Tongue (tissue), 2 donors: ENCODE measurements around the gene SFT2D2. TPM values are rescaled to one million over a fixed set of nuclear protein-coding genes. Genes with fewer than 3 reads are reported as not detected.
A peak's percentile ranks its signal among the peaks of the same experiment; 100 is the strongest.
"Not testable (repeated sequence)": the region's sequence is repeated elsewhere in the genome, so short reads cannot be mapped to it uniquely, and the experiment has no call there.

ENCODE experiments used
- DNase-seq: peaks from one replicate; pipeline ENCODE4 v3.0.0-alpha.2; 2015
- total RNA-seq: library from RNA; depleted of rRNA; stranded (reverse); fragments of >200 nt; gene quantifications from one replicate; pipeline ENCODE4 v1.2.3, GENCODE V29; 2014

SFT2D2 gene
- total RNA-seq, result 40.3 TPM

DNA sequence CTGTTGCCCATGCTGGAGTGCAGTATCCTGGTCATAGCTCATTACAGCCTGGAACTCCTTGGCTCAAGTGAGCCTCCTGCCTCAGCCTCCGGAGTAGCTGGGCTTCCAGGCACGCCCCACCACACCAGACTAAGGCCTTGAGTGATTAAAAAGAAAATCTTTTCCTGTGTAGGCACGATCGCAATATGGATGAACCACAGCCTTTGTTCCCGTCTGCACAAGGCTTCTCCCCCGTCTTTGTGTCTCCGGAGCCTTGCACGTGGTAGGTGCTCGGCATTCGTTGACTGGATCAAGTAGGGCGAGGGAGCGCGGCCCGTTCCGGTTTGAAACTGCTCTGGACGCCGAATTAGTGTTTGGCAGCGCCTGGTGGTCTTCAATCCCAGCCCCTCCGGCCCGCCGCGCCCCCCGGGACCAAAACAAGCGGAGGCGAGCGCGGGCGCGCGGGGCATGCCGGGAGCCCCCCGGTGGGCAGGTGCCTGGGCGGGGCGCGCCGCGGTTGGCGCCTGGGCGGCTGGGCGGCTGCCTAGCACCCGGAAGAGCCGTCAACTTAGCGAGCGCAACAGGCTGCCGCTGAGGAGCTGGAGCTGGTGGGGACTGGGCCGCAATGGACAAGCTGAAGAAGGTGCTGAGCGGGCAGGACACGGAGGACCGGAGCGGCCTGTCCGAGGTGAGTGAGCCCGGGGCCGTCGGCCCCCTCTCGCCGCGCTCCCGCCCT is at the start of gene SFT2D2:
Gene SFT2D2, plus strand, starts transcription at position 529 of the 715 bp plus-strand sequence. Its CDS starts 76 bp downstream, at position 605.
- peak; percentile 90 for DNase-seq

DNA sequence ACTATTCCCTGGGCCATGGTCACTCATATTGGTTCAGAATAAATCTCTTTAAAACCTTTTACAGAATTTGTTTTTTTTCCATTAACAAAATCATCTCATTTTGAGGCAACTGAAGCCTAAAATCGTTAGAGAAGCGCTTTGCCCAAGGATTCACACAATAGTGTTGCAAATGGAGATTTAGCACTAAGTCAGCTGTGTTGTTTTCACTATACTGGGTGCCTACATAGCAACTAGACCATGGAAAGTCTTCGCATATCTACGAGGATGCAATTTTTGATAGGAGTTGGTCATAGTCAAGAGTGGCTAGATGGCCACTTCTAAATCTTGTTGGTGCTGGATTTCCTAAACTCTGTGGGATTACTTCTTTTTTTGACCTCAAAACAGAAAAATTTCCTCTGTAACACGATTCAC is 47.6 kb upstream of the SFT2D2 start:
- no peak for DNase-seq

DNA sequence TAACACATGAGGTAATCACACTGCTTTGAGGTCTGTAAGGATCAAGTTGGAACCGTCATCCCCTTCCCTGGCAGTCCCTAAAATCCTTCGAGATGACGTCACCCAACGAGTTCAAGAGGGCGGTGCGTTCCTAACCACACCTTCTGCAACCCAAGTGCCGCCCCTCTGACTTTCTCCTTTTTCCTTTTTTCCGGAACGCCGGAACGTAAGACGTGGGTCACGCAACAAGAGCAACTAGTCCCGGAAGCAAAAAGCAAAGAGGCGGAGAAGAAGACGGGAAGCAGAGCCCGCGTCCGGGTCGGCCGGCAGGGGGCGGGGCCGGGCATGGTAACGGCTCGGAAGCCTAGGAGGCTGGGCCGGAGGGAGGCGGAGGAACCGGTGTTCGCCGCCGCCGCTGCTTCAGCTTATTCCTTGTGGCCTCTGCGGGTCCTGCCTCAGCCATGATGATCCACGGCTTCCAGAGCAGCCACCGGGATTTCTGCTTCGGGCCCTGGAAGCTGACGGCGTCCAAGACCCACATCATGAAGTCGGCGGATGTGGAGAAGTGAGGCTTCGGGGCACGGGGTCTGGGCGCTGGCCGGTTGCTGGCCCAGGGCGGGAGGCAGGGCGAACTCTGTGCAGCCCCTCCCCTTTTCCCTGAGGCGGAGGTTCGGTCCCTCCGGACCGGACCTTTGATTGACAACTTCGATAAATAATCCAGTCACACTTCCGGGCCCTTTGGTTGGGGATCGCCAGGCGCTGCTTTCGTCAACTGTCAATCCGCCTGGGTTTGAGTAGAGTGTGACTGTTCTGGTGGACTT is 47.0 kb upstream of the SFT2D2 start, which contains the start of gene TIPRL:
Gene TIPRL, plus strand, starts transcription at position 325 of the 800 bp plus-strand sequence. Its CDS starts 116 bp downstream, at position 441.
- DNase-seq, result peak; percentile 99

DNA sequence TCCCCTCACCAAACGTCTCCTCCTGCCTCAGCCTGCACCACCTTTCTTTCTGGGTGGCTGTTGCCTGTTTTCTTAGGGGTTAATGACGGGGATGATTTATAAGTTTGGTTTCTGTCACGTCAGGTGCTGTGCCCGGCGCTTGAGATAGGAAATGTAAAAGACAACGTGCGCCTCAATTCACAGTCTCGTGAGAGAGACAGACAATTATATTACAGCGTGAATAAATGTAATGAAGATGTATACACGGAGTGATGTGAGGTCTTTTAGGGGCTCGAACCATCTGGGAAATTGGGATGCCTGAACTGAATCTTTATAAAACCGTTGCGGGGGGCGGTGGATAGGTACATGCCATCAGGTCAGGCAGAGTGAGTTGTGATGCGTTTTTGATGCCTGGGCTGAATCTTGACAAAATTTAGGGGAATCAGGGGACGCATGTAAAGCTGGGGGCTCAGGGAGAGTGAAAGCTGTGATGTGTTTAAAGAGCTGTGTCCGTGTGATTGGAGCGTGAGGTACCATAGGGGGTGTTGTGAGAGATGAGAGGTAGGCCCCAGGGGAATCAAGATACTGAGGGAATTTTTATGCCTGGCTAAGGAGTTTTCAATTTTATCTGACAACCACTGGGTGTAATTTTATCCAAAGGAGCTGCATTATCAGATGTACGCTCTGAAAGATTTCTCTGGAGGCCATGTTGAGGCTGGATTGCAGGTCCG is 46.2 kb upstream of the SFT2D2 start:
- DNase-seq, result peak; percentile 34

DNA sequence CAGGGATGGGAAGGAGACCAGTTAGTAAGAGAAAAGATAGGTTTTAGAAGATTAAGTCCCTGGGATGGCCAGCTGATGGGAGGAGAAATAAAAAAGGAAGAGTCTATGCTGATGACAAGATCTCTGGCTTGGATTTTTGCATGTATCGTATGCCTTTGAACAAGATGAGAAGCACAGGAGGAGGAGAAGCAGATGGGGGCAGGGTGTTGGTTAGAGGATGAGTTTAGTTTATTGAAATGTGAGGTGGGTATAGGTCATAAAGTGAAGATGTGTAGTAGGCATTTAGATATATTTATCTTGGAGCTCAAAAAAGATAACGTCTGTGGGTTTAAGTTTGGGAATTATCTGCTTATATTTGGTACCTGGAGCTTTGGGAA is 45.7 kb upstream of the SFT2D2 start:
- no peak for DNase-seq

DNA sequence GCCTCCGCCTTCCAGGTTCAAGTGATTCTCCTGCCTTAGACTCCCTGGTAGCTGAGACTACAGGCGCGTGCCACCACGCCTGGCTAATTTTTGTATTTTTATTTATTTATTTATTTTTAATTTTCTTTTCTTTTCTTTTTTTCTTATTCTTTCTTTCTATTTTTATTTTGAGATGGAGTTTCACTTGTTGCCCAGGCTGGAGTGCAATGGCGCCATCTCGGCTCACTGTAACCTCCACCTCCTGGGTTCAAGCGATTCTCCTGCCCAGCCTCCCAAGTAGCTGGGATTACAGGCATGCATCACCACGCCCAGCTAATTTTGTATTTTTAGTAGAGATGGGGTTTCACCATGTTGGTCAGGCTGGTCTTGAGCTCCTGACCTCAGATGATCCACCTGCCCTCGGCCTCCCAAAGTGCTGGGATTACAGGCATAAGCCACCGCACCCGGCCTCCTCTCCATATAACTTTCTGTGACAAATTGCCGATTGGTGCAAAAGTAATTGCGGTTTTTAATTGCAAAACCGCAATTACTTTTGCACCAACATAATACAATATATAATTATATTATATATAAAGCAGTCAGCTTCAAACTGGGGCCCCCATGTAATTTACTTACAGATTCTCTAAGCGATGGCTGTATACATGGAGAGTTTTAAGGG is 44.6 kb upstream of the SFT2D2 start:
- DNase-seq, result not testable (repeated sequence)

DNA sequence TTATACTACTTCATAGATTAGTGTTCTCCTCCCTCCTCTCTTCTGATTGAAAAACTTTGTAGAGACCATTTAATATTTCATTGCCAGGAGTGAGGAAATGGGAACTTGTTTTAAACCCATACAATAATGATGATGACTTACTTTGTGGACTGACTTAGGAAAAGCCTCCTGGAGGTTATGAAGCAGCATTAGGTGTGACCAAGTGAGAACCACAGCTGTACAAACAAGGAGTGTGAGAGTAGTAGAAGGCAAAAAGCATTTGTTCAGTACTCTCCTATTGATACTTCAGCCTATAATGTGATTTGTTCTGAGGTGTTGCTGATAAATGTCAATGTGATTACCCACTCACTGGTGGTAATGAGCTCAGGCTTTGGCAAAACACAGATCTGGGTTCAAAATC is 38.6 kb upstream of the SFT2D2 start:
- no peak for DNase-seq

DNA sequence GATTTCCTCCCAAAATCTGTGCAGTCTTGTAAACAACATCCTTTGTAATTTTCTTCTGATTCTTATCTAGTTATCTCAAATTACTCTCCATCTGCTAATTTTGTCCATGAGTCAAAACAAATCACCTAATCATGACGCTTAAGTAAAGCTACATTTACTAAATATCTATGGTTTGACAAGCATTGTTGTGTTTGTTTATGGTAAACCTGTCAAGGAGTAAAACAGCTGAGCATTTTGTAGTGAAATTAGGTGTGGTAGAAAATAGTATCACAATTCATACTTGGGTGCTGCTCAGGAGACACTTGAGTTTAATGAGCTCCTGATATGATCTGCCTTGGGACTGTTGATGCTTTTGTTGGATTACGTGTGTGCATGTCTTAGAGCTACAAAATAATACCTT is 35.4 kb upstream of the SFT2D2 start:
- no peak for DNase-seq

DNA sequence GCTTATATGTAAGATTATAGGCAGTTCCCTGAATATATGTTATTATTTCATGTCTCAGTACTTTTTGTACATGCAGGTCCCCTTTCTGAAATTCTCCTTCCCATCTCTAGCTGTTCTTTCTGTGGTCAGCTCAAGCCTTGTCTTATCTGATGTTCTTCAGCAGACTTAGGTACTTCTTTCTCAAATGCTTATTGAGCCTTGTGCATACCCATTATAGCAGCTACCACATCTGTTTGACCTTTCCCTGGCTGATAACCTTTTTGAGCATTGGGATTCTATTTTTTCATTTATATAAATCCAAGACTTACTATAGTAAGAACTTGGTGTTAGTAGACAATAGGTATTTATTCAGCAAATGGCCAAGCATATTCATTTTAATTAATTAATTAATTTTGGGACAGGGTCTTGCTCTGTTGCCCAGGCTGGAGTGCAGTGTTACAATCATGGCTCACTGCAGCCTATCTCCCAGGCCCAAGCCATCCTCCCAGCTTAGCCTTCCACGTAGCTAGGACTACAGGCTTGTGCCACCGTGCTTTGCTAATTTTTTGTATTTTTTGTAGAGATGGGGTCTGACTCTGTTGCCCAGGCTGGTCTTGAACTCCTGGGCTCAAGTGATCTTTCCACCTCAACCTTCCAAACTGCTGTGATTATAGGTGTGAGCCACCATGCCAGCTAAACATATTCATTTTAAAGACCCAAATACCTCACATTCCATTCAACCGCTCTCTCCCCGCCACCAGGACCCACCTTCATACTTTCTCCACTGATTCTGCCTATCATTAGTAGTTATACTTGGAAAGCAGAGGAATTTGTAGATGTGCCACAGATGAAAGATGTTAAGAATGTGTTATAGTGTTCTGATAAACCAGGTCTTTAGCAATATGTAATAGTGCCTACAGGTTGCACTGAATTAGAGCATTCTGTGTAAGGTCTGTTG is 30.3 kb upstream of the SFT2D2 start:
- DNase-seq, result no peak

DNA sequence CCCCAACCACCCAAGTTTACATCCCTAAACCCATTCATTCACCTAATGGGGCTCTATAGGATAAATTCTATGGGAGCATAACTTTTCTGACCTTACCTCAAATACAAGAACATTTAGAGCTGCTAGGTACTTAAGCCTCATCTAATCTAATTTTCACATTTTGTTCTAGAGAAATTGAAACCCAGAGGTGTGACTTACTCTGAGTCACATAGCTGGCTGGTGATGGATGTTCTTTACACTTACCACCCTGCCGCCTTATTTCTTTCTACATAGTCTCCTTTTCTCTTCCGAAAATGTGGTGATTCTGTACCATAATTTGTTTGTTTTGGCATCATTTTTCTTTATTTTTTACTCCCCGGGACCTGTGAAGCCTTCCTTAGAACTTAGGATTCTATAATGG is 26.7 kb upstream of the SFT2D2 start:
- DNase-seq, result no peak

DNA sequence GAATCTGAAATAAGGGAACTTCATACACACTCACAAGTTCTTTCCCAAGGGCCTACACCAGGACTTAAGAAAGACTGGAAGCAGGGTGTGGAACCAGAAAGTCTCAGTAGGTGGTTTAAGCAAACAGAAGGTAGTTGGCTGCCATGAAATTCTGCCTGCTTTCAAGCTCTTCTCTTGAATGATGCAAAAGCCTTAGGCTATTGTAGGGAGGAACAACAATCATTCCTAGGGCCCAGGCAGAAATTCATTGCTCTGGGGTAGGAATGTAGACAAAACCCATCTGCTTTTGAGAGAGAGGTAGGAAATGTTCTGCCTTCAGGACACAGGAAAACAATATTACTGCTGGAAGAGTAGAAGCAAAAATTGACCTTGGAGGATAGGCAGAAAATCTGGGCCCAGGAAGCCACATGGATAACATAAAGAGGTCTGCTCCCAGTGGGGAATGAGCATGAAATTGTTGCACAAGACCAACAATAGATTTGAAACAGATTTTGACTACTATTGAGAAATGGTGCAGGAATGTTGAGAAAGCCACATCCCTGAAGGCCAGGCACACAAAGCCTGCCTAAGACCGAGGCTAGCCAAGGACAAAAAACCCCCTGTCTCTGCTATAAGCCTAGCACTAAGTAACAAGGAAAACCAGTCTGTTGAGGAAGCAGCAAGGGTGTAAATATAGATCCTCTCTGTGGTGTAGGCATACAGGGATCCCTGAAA is 22.7 kb upstream of the SFT2D2 start:
- DNase-seq, result no peak

DNA sequence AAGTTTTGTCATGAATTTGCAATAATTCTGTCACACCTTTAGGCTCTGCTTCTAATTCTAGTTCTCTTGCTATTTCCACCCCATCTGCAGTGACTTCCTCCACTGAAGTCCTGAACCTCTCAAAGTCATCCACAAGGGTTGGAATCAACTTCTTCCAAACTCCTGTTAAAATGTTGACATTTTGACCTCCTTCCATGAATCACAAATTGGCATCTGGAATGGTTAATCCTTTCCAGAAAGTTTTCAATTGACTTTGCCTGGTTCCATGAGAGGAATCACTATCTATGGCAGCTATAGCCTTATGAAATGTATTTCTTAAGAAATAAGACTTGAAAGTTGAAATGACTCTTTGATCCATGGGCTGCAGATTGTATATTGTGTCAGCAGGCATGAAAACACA is 19.7 kb upstream of the SFT2D2 start:
- no peak for DNase-seq

DNA sequence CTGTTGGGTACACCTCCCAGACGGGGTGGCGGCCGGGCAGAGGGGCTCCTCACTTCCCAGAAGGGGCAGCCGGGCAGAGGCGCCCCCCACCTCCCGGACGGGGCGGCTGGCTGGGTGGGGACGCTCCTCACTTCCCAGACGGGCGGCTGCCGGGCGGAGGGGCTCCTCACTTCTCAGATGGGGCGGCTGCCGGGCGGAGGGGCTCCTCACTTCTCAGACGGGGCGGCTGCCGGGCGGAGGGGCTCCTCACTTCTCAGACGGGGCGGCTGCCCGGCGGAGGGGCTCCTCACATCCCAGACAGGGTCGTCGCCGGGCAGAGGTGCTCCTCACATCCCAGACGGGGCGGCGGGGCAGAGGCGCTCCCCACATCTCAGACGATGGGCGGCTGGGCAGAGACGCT is 18.1 kb upstream of the SFT2D2 start:
- not testable (repeated sequence) for DNase-seq

DNA sequence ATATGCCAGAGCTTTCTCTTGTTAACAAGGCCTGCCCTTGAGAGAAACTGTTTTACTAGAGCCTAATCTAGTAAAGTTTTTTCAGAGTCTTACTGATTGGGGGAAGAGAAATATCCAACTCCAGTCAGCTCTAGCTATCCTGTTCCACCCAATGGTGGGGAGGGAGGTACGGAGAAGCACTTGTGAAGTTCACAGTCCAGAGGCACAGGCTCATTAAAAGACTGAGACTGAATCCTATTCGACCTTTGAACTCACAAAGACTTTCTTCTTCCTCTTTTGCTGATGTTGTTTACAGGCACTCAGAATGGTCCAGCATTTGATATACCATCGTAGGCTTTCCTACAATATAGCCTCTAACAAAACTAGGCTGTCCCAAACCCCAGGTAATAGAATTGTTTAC is 15.5 kb upstream of the SFT2D2 start:
- DNase-seq, result no peak

DNA sequence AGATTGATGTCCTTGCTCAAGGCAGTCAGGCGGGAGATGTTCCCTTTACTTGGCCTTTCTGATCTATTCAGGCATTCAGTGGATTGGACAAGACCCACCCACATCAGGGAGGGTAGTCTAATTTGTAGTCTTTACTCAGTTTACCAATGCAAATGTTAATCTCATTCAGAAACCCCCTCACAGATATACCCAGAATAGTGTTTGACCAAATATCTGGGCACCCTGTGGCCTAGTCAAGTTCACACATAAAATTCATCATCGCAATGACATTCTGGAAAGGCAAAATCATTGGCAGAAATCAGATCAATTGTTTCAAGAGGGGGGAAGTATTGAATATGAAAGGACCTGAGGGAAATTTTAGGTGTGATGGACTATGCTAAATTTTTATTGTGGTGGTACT is 12.5 kb upstream of the SFT2D2 start:
- no peak for DNase-seq

DNA sequence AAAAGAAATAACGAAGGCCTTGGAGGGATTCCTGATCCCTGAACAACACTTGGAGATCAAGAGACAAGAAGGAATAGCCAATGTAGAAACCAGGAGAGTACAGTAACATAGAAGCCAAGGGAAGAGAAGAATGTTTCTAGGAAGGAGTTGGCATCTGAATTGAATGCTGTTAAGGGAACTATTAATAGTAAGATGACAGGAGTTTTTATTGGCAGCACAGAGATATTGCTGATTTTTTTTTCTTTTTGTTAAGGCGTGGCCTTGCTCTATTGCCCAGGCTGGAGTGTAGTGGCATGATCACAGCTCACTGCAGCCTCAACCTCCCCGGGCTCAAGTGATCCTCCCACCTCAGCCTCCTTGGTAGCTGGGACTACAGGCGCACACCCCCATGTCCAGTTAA is 9.6 kb upstream of the SFT2D2 start:
- no peak for DNase-seq

DNA sequence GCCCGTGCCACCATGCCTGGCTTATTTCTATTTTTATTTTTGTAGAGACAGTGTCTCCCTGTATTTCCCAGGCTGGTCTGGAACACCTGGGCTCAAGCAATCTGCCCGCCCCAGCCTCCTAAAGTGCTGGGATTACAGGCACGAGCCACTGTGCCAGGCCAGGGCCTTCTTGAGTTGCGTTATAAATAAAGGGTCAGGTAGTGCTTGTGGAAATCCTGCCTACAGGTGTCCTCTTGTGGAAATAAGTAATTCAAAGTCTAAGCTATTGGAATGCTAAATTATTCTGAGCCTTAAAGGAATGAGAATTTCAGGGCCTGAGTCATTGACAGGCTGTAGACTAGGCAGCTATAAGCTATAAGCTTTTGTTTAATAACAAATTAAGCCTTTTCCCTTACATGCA is 8.1 kb upstream of the SFT2D2 start:
- DNase-seq, result no peak

DNA sequence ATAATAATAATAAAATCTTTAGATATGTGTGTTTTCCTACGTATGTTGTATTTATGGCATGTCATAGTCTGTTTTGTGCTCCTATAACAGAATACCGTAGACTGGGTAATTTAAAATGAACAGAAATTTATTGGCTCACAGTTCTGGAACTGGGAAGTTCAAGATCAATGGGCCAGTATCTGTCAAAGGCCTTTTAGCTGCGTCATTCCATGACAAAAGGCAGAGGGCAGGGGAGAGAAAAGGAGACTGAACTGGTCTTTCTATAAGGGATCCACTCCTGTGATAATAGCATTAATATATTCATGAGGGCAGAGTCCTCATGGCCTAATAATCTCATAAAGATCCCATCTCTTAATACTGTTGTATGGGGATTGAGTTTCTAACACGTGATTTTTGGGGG is 7.1 kb upstream of the SFT2D2 start:
- no peak for DNase-seq

DNA sequence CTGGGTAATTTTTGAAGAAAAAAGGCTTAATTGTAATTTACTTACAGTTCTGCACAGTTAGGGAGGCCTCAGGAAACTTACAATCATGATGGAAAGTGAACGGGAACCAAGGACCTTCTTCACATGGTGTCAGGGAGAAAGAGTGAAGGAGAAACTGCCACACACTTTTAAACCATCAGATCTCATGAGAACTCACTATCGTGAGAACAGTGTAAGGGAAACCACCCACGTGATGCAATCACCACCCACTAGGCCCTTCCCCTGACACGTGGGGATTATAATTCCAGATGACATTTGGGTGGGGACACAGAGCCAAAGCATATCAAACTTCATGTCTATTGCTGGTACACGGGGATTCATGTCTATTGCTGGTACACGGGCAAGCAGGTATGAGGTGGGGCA is 5.3 kb upstream of the SFT2D2 start:
- no peak for DNase-seq

DNA sequence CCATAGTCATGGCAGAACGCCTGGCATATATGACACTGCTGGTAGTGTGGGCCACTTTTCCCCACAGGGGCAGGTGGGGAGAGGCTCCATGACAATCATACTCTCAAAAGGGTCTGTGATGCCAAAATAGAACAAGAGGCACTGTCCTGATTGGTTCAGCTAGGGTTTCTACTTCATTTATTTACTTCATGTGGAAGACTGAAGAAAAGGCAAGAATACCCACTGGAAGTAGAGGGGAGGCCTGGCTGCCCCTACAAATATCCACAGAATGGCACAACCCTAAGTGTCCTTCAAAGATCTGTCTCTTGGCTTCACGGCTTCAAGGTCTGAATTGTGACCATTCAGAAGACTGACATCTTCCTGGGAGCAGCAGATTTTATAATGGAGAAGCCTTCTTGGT is 4.5 kb upstream of the SFT2D2 start:
- no peak for DNase-seq

DNA sequence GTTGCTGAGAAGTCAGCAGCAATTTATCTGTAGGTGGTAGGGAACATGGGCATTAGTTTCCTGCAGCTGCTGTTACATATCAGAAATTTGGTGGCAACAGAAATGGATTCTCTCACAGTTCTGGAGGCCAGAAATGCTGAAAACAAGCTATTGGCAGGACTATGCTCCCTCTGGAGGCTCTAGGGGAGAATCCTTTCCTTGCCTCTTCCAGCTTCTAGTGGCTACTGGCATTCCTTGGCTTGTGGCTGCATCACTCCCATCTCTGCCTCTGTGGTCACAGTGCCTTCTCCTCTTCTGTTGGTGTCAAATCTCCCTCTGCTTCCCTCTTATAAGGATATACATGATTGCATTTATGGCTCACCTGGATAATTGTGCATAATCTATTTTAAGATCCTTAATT is 2.5 kb upstream of the SFT2D2 start:
- DNase-seq, result no peak
